ENCODE measurements around the gene ZNF628.
"Not testable (repeated sequence)": the region's sequence is repeated elsewhere in the genome, so short reads cannot be mapped to it uniquely, and the experiment has no call there.

Gene ZNF628

DNA sequence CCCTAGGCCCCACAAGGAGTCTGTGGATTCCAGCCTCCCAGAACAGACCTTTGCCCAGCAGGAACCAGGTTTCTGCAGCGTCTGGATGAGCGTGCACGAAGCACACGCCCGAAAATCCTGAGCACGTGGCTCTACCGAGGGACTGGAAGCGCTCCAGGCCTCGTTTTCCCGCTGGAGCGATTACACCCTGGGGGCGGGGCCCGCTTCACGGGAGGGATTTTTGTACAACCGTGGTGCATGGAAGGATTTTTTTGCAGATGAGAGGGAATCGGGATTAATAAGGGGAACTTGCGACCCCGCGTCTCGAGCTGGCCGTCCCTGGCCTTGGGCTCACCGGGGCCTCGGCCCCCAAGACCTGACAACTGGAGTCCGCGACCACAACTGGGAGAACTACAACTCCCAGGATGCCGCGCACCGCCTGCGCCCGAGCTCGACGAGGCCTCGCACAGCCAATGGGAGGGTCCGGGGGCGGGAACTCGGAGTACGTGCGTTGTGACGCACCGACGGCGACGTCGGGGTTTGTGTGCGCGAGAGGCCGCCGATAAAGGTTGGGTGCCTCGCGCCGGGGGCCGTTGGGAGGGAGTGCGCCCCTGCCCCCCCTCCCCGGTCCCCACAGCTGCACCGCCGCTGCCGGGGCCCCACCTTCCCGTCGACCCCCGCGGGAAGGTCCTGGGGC lies at the start of gene ZNF628:
Gene ZNF628 (plus strand): TSS at position 518 of the 676 bp plus-strand sequence. CDS start 3,294 bp downstream, outside the sequence.
- peak; percentile 96 for DNase-seq

GRCh38 chr19:55431183-55431582 lies 45.2 kb upstream of the ZNF628 start:
- no peak for DNase-seq

DNA sequence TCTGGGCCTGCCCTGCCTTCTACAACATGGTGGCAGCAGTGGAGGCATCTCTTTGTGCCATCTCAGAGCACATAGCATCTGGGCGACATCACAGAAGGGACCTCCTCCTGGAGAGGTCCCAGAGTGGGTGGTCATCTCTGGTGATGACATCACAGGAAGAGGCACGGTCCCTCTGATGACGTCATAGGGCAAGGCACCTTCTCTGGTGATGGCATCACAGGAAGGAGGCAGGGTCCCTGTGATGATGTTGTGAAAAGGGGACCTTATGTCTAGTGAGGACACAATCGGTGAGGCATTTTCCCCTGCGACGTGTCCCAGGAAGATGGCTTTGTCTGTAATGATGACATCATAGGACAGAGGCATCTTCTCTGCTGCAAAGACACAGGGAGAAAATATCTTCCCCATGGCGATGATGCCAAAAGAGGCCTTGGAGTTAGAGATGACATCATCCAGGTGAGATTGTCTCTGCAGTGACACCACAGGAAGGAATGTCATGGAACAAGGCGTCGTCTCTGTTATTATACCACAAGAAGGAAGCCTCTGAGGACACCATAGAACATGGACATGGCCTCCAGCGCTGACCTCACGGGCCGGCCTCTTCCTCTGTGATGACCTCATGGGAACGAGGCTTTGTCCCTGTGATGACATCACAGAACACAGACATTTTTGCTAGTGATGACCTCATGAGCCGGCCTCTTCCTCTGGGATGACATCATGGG lies 44.0 kb upstream of the ZNF628 start:
- DNase-seq, result no peak

GRCh38 chr19:55433292-55433691 lies 43.1 kb upstream of the ZNF628 start:
- DNase-seq, result no peak

GRCh38 chr19:55434356-55434919 lies 42.0 kb upstream of the ZNF628 start:
- no peak for DNase-seq

- DNase-seq, result no peak
Measured at GRCh38 chr19:55435020-55435419, 41.4 kb upstream of the ZNF628 start.

DNA sequence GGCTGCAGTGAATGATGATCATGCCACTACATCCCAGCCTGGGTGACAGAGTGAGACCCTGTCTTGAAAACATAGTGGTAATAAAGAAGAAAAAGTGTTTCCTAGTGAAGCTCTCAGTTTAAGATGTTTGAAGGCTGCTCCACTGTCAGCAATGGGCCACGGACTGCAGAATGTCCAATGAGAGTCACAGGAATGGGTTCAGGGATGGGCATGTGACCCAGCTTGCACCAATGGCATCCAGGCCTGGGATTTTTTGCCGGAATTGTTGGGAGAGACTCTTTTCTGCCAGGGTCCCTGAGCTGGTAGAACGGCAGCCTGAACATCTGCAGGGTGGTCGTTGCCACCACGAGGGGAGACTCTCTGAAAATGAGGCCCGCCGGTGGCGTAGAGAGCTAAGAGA lies 39.6 kb upstream of the ZNF628 start:
- no peak for DNase-seq

DNA sequence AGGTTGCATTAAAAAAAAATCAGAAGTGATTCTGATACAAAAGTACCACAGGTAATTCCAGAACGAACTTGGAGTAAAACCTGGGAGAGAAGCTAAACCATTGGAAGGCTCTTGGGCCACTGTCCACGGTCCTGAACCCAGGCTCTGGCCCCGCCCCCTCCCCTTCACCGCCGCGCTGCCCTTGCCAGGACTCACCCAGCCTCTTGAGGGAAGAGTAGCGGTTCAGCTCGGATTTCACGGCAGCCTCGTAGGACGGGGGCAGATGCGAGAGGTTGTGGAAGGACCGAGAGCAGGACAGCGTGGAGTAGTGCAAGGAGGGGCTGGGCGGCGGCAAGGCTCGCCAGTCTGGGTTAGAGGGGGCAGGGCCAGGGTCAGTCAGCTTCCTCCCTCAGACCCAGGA lies 39.0 kb upstream of the ZNF628 start:
- peak; percentile 10 for DNase-seq

- DNase-seq, result no peak
Measured at GRCh38 chr19:55439052-55439451, 37.4 kb upstream of the ZNF628 start.

DNA sequence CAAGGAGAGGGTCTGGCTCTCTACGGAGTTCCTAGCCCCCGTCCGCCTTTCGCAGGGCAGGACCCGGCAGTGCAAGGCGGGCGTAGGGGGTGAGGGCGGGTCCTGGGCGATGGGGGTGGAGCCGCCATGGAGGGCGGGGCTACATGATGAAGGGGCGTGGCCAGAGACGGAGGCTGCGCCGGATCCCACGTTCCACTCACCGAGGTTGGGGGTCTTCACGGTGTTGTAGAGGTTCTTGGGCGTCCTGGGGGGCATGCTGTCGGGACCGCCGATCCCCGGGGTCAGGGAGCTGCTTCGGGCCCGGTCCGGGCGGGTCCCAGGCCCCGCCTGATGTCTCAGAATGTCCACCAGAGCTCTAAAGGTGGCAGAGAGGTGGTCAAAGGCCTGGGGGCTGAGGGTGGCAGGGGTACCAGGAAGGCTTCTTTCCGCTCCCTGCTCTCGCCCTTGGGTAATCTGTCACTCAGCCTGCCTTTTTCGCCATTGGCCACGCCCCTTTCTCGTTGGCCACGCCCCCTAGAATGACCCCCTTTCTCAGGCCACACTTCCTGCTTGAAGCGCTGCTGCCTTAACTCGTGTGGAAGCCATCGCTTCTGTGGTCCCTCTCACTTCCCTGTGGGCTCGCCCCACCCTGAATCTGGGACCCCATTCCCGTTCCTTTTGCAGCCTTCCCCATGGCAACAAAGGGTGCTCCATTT lies 35.9 kb upstream of the ZNF628 start:
- DNase-seq, result no peak

GRCh38 chr19:55441319-55441691 lies 35.1 kb upstream of the ZNF628 start:
- no peak for DNase-seq

GRCh38 chr19:55441692-55442321 lies 34.6 kb upstream of the ZNF628 start:
- DNase-seq, result no peak

DNA sequence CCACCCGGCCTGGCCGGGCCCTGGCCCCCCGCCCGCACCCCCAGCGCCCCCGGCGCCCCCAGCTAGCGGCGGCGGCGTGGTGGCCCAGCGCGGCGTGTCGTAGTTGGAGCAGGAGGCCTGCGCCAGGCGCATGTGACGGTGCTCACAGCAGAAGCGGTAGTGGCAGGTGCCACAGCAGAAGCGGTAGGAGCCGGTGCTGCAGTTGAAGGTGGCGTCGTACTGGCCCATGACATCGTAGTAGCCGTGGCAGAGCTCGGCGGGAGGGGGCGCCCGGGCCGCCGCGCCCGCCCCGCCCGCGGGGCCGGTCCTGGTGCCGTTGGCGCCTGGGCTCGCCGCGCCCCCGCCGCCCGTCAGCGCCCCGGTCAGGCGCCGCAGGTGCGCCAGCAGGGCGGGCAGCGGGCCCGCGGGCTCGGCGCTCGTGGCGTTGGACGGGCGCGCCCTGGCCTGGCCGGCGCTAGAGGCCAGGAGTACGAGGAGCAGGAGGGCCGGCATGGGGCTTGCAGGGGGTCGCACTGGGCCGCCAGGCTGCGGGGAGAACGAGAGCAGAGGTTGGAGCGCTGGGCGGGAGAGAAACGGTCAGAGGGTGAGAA lies 34.0 kb upstream of the ZNF628 start:
- DNase-seq, result no peak

- no peak for DNase-seq
Measured at GRCh38 chr19:55443045-55443823, 33.2 kb upstream of the ZNF628 start, which contains the start of gene SHISA7. Gene SHISA7 (minus strand): TSS chr19:55443300. CDS start chr19:55442863, 437 bp downstream.

- DNase-seq, result no peak
Measured at GRCh38 chr19:55443824-55444480, 32.5 kb upstream of the ZNF628 start.

- no peak for DNase-seq
Measured at GRCh38 chr19:55444646-55445045, 31.8 kb upstream of the ZNF628 start.

GRCh38 chr19:55446060-55446459 lies 30.4 kb upstream of the ZNF628 start:
- no peak for DNase-seq

GRCh38 chr19:55447421-55448174 lies 28.8 kb upstream of the ZNF628 start:
- no peak for DNase-seq

GRCh38 chr19:55448175-55448490 lies 28.3 kb upstream of the ZNF628 start:
- DNase-seq, result not testable (repeated sequence)

DNA sequence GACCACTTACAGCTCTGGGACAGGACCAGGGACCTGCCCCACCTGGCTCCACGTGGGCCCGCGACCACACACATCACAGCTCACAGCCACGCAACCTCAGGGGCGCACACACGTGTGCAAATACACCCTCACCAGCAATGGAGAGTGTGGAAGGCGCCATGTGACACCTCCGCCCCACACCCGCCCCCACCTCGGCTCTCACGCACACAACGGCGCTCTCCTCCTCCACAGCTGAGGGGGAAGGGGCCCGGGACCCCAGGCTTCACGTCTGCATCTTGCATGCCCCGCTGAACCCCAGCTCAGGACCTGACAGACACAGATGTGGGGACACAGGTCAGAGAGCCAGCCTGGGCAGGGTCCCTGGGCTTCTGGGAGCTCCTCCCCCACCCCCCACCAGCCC lies 26.9 kb upstream of the ZNF628 start:
- no peak for DNase-seq
